Panc1 (cell line): ENCODE data around the gene FGGY.

Experiments used
- CTCF ChIP-seq: fragments of 450-650 bp; IDR thresholded peaks from 2 replicates; pipeline ENCODE4 v1.5.1; 2017; ENCODE audit warnings: mild to moderate bottlenecking
- POLR2AphosphoS5 ChIP-seq: IDR thresholded peaks from 2 replicates; pipeline ENCODE4 v1.6.1; 2012; ENCODE audit warnings: mild to moderate bottlenecking, low read depth, low read length, moderate library complexity
- REST ChIP-seq, 2 experiments: IDR thresholded peaks; 2 replicates each; pipeline ENCODE4 v1.6.1; 2011 to 2012; ENCODE audit warnings: low read depth in 2 of 2, control low read depth in 1 of 2, low read length in 1 of 2, mild to moderate bottlenecking in 1 of 2, moderate library complexity in 1 of 2; ENCODE audit not compliant: insufficient read depth in 1 of 2
- SIN3A ChIP-seq: IDR thresholded peaks from 2 replicates; pipeline ENCODE4 v1.6.1; 2012; ENCODE audit warnings: low read depth, mild to moderate bottlenecking, low read length, moderate library complexity, borderline replicate concordance; ENCODE audit not compliant: insufficient read depth
- TCF7L2 ChIP-seq: IDR thresholded peaks from 2 replicates; pipeline ENCODE4 v1.6.1; 2011; ENCODE audit warnings: mild to moderate bottlenecking, low read depth, low read length, inconsistent platforms

- TF ChIP-seq CTCF (no peak), POLR2AphosphoS5 (no peak), SIN3A (no peak), REST (IDR thresholded peaks at IDR 0.05; ENCODE audit: insufficient read depth in 1 of 2, low read depth in 2 of 2, low read length in 1 of 2) (no peak), TCF7L2 (no peak)
Measured at GRCh38 chr1:59468828-59469428, 172.0 kb downstream of the FGGY start.
